A549 (cell line): ENCODE data around the gene LGALS3BP. TPM values are rescaled to one million over a fixed set of nuclear protein-coding genes. Genes with fewer than 3 reads are reported as not detected.

ENCODE experiments used
- ATOH8 ChIP-seq: fragments of 250-450 bp; sonication (Bioruptor Pico); IDR thresholded peaks from 2 replicates; pipeline ENCODE4 v1.5.0; 2020; ENCODE audit warnings: low read depth, mild to moderate bottlenecking, moderate library complexity
- BHLHE40 ChIP-seq: IDR thresholded peaks from 2 replicates; pipeline ENCODE4 v1.6.1; 2012; ENCODE audit warnings: low read depth, low read length, inconsistent platforms
- E2F6 ChIP-seq: IDR thresholded peaks from 2 replicates; pipeline ENCODE4 v1.6.1; 2012; ENCODE audit warnings: low read depth, borderline replicate concordance
- EHF ChIP-seq: fragments of 250-450 bp; sonication (Bioruptor Pico); IDR thresholded peaks from 2 replicates; pipeline ENCODE4 v1.5.0; 2020; ENCODE audit warnings: mild to moderate bottlenecking
- EP300 ChIP-seq, 2 experiments: fragments of >200 bp; sonication (Bioruptor Twin); formaldehyde crosslinking; IDR thresholded peaks; 2 replicates in 1 of 2; 3 replicates in 1 of 2; pipeline ENCODE4 v1.6.1; 2016 to 2017
- ESRRA ChIP-seq: fragments of 150-350 bp; IDR thresholded peaks from 2 replicates; pipeline ENCODE4 v1.6.1; 2014; ENCODE audit warnings: mild to moderate bottlenecking, low read length, borderline replicate concordance
- FOSB ChIP-seq: fragments of 250-450 bp; sonication (Bioruptor Pico); IDR thresholded peaks from 2 replicates; pipeline ENCODE4 v1.5.0; 2020; ENCODE audit warnings: mild to moderate bottlenecking, moderate library complexity
- HES2 ChIP-seq: fragments of >200 bp; sonication (Bioruptor Twin); formaldehyde crosslinking; IDR thresholded peaks from 2 replicates; pipeline ENCODE4 v1.6.1; 2016
- HEYL ChIP-seq: fragments of 250-450 bp; sonication (Bioruptor Pico); IDR thresholded peaks from 2 replicates; pipeline ENCODE4 v1.8.0; 2021; ENCODE audit warnings: mild to moderate bottlenecking, moderate library complexity
- HMGXB4 ChIP-seq: fragments of 250-450 bp; sonication (Bioruptor Pico); IDR thresholded peaks from 2 replicates; pipeline ENCODE4 v1.5.0; 2021; ENCODE audit warnings: mild to moderate bottlenecking, moderate library complexity, borderline replicate concordance
- HOXA7 ChIP-seq: fragments of 250-450 bp; sonication (Bioruptor Pico); IDR thresholded peaks from 2 replicates; pipeline ENCODE4 v1.5.0; 2020; ENCODE audit warnings: mild to moderate bottlenecking, moderate library complexity
- HOXB13 ChIP-seq: fragments of 250-450 bp; sonication (Bioruptor Pico); IDR thresholded peaks from 2 replicates; pipeline ENCODE4 v1.5.0; 2020; ENCODE audit warnings: low read depth, mild to moderate bottlenecking, moderate library complexity
- JUN ChIP-seq, 2 experiments: fragments of >200 bp; sonication (Bioruptor Twin); formaldehyde crosslinking; IDR thresholded peaks; 2 replicates in 1 of 2; 3 replicates in 1 of 2; pipeline ENCODE4 v1.6.1; 2016 to 2017
- JUNB ChIP-seq: fragments of >200 bp; sonication (Bioruptor Twin); formaldehyde crosslinking; IDR thresholded peaks from 2 replicates; pipeline ENCODE4 v1.6.1; 2016
- KDM1A ChIP-seq: fragments of 200-600 bp; sonication (generic); IDR thresholded peaks from 2 replicates; pipeline ENCODE4 v1.6.1; 2016; ENCODE audit warnings: low read depth, mild to moderate bottlenecking
- MAFK ChIP-seq: fragments of 450-650 bp; IDR thresholded peaks from 2 replicates; pipeline ENCODE4 v1.6.1; 2014; ENCODE audit not compliant: partially characterized antibody
- MYC ChIP-seq: IDR thresholded peaks from 2 replicates; pipeline ENCODE4 v1.6.1; 2012; ENCODE audit warnings: mild to moderate bottlenecking, inconsistent platforms, low read length, improper control_type of control experiment, borderline replicate concordance
- NFE2L2 ChIP-seq: fragments of 150-350 bp; conservative IDR thresholded peaks from 2 replicates; pipeline ENCODE4 v1.6.1; 2014; ENCODE audit warnings: low read length
- NR3C1 ChIP-seq: fragments of >200 bp; sonication (Bioruptor Twin); formaldehyde crosslinking; IDR thresholded peaks from 3 replicates; pipeline ENCODE4 v1.6.1; 2017
- POLR2A ChIP-seq: IDR thresholded peaks from 2 replicates; pipeline ENCODE4 v1.6.1; 2012; ENCODE audit warnings: mild to moderate bottlenecking, low read length
- RAD21 ChIP-seq, 2 experiments: fragments of >200 bp in 1 of 2; sonication (Bioruptor Twin) in 1 of 2; formaldehyde crosslinking in 1 of 2; IDR thresholded peaks in 1 of 2; conservative IDR thresholded peaks in 1 of 2; 2 replicates in 1 of 2; 3 replicates in 1 of 2; pipeline ENCODE4 v1.6.1; 2012 to 2018; ENCODE audit warnings: inconsistent platforms in 1 of 2
- SREBF2 ChIP-seq: fragments of 450-650 bp; IDR thresholded peaks from 2 replicates; pipeline ENCODE4 v1.6.1; 2014; ENCODE audit warnings: mild to moderate bottlenecking, moderate library complexity
- TFCP2L1 ChIP-seq: fragments of 250-450 bp; sonication (Bioruptor Pico); IDR thresholded peaks from 2 replicates; pipeline ENCODE4 v1.5.0; 2021; ENCODE audit warnings: mild to moderate bottlenecking
- TP53 ChIP-seq: fragments of 250-450 bp; sonication (Bioruptor Pico); IDR thresholded peaks from 2 replicates; pipeline ENCODE4 v1.5.0; 2021; ENCODE audit warnings: mild to moderate bottlenecking, moderate library complexity
- USF2 ChIP-seq: fragments of 450-650 bp; IDR thresholded peaks from 2 replicates; pipeline ENCODE4 v1.6.1; 2014; ENCODE audit warnings: antibody characterized with exemption
- ZC3H11A ChIP-seq: fragments of 450-650 bp; IDR thresholded peaks from 2 replicates; pipeline ENCODE4 v1.6.1; 2014; ENCODE audit warnings: antibody characterized with exemption, mild to moderate bottlenecking
- ZFP36 ChIP-seq: fragments of 450-650 bp; IDR thresholded peaks from 2 replicates; pipeline ENCODE4 v1.6.1; 2014; ENCODE audit warnings: borderline replicate concordance; ENCODE audit not compliant: partially characterized antibody
- polyA plus RNA-seq, 4 experiments: library from polyadenylated mRNA; depleted of rRNA in 3 of 4; stranded (reverse); fragments of >200 nt; fragmentation: RNase III in 1 of 4; extraction: RNeasy Plus Mini Kit Qiagen cat#74134 plus additional on column Dnase treatment in 1 of 4; gene quantifications; 2 replicates in 3 of 4; 3 replicates in 1 of 4; pipeline ENCODE4 v1.2.3, GENCODE V29; 2011 to 2017

Gene LGALS3BP
- polyA plus RNA-seq, 2 of the 4 experiments (the other 2 are of a cell fraction): 28.3 to 60.0 TPM

- TF ChIP-seq USF2 (no peak), JUN (IDR thresholded peaks at IDR 0.05) (peak in 1 of 2 experiments; percentile 60; a peak in 2 of 5 replicates), HOXA7 (CRISPR knock-in tag) (no peak), TFCP2L1 (CRISPR knock-in tag) (no peak), JUNB (peak; percentile 62; the same call in 1 of the 2 replicates), HMGXB4 (CRISPR knock-in tag) (no peak), MYC (no peak), FOSB (CRISPR knock-in tag) (no peak), EP300 (IDR thresholded peaks at IDR 0.05) (peak in 1 of 2 experiments; percentile 9; a peak in 1 of 5 replicates), KDM1A (no peak), EHF (no peak), MAFK (no peak), ZC3H11A (no peak), ESRRA (no peak), ATOH8 (CRISPR knock-in tag) (no peak), NFE2L2 (no peak), BHLHE40 (no peak), RAD21 (conservative IDR thresholded peaks at IDR 0.05 in 1 of 2, IDR thresholded peaks at IDR 0.05 in 1 of 2) (no peak), HEYL (CRISPR knock-in tag) (no peak), HOXB13 (no peak), NR3C1 (no peak), TP53 (CRISPR knock-in tag) (no peak), ZFP36 (no peak), E2F6 (peak; percentile 73), SREBF2 (no peak), HES2 (no peak), POLR2A (no peak)
Observed at GRCh38 chr17:78935419-78936323, 44.1 kb downstream of the LGALS3BP start (continued).
